GM18511 (cell line): ENCODE results near the gene ADGRG3.
"Not testable (repeated sequence)": the region's sequence is repeated elsewhere in the genome, so short reads cannot be mapped to it uniquely, and the experiment has no call there.

ENCODE experiments used
- ATAC-seq: cut with Tn5 transposase; IDR thresholded peaks from one replicate; pipeline ENCODE4 v1.9.1; 2021; ENCODE audit warnings: mild to moderate bottlenecking, moderate library complexity; ENCODE audit not compliant: unreplicated experiment

The ADGRG3 gene

GRCh38 chr16:57712569-57712968 is 44.5 kb downstream of the ADGRG3 start:
- ATAC-seq, result not testable (repeated sequence)

DNA sequence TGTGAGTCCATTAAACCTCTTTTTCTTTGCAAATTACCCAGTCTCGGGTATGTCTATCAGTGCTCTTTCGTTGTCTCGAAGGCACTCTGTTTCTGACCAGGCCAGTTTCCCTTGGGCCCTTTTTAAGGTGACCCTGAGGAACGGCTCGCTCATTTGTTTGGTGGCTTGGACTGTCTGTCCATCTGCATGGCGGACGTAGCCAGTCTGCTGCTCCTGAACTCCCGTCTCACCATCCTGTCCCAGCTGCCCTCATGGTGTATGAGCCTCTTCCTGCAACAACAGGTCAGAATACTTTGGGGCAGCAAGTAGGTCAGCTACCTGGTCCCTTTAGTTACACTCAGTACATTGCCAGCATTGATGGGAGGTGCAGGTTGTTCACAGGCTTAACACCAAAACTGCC is 45.5 kb downstream of the ADGRG3 start:
- no peak for ATAC-seq

DNA sequence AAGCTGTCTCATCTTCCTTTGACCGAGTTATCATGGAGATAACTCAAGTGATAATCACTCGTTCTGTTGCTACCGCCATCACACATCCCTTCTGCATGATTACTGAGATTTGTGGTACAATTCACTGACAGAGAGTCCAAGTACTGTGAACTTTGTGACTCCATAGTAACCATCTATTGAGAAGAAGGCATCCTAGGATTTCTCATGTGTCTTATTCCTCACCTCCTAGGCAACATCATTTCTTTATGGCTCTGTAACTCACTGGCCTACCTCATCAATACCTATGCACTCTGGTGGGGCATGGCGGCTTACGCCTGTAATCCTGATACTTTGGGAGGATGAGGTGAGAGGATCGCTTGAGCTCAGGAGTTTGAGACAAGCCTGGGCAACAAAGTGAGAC is 45.9 kb downstream of the ADGRG3 start:
- ATAC-seq, result no peak

- no peak for ATAC-seq
Observed at GRCh38 chr16:57720142-57720575, 52.1 kb downstream of the ADGRG3 start.

DNA sequence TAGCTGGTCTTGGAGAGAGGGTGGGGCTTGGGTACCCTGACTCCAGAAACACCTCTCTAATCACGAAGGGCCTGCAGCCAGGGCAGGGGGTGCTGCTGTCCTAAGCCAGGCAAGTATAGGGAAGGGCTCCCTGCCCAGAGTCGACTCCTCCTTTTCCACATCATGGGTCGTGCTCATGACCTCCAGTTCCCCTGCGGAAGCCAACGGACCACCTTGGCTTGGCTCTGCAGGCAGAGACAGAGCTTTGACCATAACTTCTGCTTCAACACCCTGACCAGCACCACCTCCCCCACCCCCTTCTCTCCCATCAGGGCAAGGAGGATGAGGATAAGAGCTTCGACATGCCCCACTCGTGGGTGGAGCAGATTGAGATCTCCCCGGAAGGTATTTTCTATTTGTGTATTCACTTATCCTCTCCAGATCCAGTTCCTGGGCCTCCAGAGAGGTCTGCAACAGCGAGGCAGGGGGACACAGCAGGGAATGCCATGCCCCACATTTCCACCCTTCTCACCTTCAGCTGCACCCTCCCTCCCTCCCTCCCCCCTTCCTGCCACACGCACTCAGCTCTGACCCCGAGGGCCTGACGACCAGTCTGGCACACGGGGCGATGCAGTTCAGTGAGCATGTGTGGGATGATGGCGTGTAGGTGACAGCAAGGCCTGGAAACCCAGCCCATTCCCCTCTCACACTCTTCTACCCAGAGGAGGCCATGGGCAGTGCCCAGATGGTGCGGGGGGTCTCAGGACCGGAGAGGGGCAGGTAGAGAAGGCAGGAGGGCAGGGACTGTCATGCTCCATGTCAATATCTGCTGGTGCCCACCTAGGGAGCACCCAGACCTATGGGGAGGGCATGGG is 53.5 kb downstream of the ADGRG3 start:
- no peak for ATAC-seq

DNA sequence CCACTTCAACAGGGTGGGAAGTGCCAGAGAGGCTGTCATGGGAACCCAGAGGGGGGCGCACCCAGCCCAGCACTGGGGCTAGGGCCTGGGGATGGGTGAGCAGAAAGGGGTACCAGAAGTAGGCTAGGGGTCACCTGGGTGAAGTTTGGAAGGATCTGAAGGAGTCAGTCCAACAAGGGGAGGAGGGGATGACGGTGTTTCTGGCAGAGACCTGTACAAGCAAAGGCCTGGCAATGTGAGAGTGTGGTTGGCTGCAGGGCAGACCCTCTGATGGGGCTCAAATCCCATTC is 54.0 kb downstream of the ADGRG3 start:
- no peak for ATAC-seq

GRCh38 chr16:57722651-57723050 is 54.5 kb downstream of the ADGRG3 start:
- no peak for ATAC-seq

- no peak for ATAC-seq
Observed at GRCh38 chr16:57723170-57723569, 55.1 kb downstream of the ADGRG3 start.

DNA sequence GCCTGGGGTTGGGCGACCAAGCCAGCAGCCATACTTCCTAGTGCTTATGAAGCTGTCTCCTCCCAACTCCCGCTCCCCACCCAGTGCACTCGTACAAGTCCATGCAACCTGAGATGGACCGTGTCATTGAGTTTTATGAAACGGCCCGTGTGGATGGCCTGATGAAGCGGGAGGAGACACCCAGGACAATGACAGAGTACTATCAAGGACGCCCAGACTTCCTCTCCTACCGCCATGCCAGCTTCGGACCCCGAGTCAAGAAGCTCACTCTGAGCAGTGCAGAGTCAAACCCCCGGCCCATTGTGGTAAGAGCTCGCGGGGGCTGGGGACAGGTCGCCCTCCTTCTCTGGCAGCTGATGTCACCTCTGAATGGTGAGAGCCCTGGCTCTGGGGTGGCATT is 56.4 kb downstream of the ADGRG3 start:
- no peak for ATAC-seq

GRCh38 chr16:57725151-57725550 is 57.0 kb downstream of the ADGRG3 start:
- no peak for ATAC-seq

GRCh38 chr16:57725554-57725953 is 57.4 kb downstream of the ADGRG3 start:
- no peak for ATAC-seq

DNA sequence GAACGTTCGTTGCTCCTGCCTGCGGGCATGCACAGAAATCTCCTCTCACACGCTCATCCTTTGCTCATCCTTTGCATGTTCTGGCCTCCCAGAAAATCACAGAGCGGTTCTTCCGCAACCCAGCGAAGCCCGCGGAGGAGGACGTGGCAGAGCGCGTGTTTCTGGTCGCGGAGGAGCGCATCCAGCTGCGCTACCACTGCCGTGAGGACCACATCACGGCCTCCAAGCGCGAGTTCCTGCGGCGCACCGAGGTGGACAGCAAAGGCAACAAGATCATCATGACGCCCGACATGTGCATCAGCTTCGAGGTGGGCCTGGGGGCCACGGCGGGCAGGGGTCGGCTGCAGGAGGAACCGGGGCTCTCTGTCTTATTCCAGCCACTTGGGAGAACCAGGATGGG is 57.9 kb downstream of the ADGRG3 start:
- no peak for ATAC-seq

- ATAC-seq, result no peak
Observed at GRCh38 chr16:57726433-57726947, 58.4 kb downstream of the ADGRG3 start.

DNA sequence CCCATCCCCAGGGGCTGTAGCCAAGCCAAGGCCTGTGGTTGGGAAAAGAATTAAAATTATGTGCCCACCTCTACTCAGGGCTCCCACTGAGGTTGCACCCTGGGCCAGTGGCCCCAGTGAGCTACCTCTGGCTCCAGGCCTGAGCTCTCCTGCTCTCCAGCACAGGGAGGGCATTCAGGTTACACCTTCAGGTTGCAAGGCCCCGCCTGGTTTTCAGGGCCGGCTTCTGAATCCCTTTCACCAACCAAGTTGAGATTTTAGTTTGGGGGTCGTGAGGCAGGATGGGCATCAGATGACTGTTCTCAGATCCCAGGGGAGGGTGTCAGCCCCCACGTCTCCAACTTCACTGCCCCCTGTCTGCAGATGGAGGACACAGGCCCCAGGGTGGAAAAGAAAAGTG is 59.5 kb downstream of the ADGRG3 start:
- no peak for ATAC-seq

- no peak for ATAC-seq
Observed at GRCh38 chr16:57728336-57729181, 60.5 kb downstream of the ADGRG3 start.

GRCh38 chr16:57729182-57729484 is 61.0 kb downstream of the ADGRG3 start:
- ATAC-seq, result no peak

DNA sequence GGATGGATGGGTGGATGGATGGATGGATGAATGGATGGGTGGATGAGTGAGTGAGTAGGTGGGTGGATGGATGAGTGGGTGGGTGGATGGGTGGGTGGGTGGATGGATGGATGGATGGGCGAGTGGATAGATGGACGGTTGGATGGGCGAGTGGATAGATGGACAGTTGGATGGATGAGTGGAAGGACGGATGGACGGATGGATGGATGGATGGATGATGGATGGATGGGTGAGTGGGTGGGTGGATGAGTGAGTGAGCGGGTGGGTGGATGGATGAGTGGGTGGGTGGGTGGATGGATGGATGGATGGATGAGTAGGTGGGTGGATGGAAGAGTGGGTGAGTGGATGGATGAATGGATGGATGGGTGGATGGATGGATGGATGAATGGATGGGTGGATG is 61.7 kb downstream of the ADGRG3 start:
- not testable (repeated sequence) for ATAC-seq

GRCh38 chr16:57730771-57731730 is 62.9 kb downstream of the ADGRG3 start:
- no peak for ATAC-seq

GRCh38 chr16:57732037-57732436 is 63.9 kb downstream of the ADGRG3 start:
- ATAC-seq, result no peak

DNA sequence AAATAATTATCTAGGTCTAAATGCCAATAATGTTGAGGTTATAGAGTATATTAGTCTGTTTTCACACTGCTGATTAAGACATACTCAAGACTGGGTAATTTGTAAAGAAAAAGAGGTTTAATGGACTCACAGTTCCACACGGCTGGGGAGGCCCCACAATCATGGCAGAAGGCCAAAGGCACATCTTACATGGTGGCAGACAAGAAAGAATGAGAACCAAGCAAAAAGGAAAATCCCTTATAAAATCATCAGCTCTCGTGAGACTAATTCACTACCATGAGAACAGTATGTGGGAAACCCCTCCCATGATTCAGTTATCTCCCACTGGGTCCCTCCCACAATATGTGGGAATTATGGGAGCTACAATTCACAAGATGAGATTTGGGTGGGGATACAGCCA is 64.6 kb downstream of the ADGRG3 start:
- no peak for ATAC-seq

- no peak for ATAC-seq
Observed at GRCh38 chr16:57734308-57734924, 66.3 kb downstream of the ADGRG3 start.
